GM19452 (cell line): ENCODE results near the gene HSP90AA1.

Experiments used
- ATAC-seq: cut with Tn5 transposase; IDR thresholded peaks from one replicate; pipeline ENCODE4 v1.9.1; 2021; ENCODE audit not compliant: unreplicated experiment

Gene HSP90AA1

DNA sequence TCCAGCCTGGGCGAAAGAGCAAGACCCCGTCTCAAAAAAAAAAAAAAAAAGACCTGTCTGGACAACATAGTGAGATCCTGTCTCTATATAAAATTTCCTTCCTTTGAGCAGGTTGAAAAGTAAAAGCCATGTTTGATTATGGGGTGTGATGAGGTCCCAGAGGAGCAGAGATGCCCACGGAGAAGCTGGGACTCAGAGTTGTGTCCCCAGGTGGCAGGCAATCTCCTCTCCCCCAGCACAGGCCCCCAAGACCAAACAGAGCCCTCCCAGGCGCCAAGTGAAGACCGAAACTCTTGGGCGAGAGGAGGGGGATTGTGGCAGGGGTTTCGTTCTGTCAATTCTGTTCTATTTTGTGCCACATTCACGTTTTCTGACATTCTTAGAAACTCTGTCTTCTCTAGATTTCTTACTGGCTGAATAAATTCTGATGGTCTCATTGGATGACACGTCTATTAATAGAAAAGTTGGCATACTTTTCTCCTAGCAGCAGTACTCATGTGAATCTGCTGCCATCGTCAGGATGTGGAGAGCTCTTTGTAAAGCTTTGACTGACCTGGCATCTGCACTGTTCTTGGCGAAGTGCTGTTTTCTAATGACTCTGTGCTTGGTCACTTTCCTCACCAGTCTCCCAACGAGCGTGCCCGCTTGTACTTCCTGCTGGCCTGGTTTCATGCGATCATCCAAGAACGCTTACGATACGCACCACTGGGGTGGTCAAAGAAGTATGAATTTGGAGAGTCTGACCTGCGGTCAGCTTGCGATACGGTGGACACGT lies 43.4 kb downstream of the HSP90AA1 start:
- ATAC-seq = no peak

DNA sequence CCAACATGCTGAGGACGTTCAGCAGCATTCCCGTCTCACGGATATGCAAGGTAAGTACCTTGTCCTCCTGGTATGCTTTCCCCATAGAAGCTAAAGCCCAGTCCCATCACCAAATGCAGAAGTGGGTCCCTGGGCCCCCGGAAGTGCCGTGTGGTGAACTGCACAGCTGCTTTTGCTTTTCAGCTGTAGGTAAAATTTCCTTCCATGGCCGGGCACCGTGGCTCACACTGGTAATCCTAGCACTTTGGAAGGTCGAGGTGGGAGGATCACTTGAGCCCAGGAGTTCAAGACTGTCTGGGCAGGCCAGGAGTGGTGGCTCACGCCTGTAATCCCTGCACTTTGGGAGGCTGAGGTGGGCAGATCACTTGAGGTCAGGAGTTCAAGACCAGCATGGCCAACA lies 44.1 kb downstream of the HSP90AA1 start:
- ATAC-seq = no peak

DNA sequence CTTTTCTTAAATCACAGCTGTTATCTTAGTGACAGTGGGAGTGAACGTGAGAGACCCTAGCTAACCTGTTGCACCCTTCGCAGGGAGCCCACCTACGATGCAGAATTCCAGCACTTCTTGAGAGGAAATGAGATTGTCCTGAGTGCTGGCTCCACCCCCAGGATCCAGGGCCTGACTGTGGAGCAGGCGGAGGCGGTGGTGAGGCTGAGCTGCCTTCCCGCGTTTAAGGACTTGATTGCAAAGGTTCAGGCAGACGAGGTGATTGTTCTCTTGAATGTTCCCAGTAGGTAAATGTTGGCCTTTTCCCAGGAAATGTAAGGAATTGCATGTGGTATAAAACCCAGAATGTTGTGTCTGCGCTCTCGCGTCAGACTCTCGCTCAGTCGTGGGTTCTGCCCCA lies 46.7 kb downstream of the HSP90AA1 start:
- no peak for ATAC-seq

DNA sequence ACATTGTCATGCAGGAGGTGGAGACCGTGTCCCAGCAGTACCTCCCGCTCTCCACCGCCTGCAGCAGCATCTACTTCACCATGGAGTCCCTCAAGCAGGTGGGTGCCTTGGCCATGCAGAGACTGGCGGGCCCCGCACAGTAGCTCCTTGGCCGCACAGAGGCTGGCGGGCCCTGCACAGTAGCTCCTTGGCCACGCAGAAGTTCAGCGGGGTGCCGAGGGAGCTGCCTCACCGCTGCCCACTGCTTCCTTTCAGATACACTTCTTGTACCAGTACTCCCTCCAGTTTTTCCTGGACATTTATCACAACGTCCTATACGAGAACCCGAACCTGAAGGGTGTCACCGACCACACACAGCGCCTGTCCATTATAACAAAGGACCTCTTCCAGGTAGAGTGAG lies 47.7 kb downstream of the HSP90AA1 start:
- no peak for ATAC-seq

DNA sequence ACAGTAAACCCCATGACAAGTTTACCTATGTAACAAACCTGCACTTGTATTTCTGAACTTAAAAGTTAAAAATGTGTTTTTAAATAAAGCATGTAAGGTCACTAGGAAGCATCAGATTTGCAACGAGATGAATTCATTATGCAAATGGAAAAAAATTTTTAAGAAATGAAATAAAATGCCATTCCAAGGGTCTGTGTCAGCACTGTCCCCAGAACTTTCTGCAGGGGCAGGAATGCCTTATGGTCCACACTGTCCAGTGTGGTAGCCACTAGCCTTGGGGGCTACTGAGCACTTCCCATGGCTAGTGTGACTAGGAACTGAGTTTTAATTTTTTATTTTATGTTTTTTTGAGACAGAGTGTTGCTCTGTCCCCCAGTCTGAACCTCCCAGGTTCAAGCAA lies 49.2 kb downstream of the HSP90AA1 start:
- no peak for ATAC-seq

DNA sequence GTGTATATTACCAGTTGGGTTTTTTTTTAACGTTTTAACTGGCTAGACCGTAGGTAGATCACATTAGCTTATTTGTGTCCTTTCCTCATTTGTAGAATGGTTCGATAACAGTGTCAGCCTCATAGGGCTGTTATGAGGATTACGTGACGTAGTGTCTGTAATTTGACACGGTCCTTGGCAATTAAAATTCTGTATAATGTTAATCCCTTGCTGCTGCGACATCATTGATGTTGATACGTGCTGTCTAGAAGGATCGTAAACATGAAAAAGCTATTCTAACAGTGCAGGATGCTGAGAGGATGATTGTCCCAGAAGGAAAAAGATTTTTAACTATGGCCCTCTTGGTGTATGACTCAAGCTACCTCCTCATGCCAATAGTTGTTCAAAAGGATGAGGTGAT lies 50.9 kb downstream of the HSP90AA1 start:
- no peak for ATAC-seq

DNA sequence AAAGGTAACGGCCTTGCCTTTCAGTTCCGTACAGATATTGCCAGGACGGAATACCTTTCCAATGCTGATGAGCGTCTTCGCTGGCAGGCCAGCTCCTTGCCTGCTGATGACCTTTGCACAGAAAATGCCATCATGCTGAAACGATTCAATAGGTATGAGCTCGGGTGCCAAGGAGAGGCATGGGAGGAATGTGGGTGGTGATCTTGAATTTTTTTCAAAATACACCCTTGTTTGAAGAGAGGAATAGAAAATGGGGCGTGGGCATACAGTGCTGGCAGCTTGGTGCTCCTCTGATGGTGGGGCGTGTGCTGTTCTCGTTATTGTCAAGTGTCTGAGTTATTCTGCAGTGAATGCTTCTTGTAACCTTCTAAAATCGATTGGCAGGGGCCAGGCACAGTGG lies 52.5 kb downstream of the HSP90AA1 start:
- ATAC-seq = no peak

DNA sequence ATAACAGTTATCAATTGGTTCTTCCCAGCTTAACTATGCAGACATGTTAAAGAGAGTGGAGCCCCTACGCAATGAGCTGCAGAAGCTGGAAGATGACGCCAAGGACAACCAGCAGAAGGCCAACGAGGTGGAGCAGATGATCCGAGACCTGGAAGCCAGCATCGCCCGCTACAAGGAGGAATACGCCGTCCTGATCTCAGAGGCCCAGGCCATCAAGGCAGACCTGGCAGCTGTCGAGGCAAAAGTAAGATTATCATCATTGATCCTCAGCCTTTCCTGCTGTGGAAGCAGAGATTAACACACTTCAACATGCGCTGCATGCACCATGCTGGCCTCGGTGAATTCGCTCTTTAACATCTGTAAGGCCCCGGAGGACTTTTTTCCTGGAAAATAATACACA lies 53.6 kb downstream of the HSP90AA1 start:
- no peak for ATAC-seq
